Esophagus squamous epithelium (tissue), 4 donors: ENCODE results near the gene ABHD12B.

Experiments used
- POLR2A ChIP-seq, 4 donors: fragments of 450-650 bp; IDR thresholded peaks; one replicate each; pipeline ENCODE4 v1.6.1; 2017; ENCODE audit warnings: antibody characterized with exemption in 4 of 4, mild to moderate bottlenecking in 4 of 4, moderate library complexity in 3 of 4
- TF ChIP-seq, protein P1 (sequence below), 6 experiments: fragments of 450-650 bp in 4 of 6; fragments of 200-600 bp in 2 of 6; sonication (generic) in 2 of 6; IDR thresholded peaks; one replicate each; pipeline ENCODE4 v1.5.1; 2016 to 2019; ENCODE audit warnings: antibody characterized with exemption in 6 of 6, mild to moderate bottlenecking in 4 of 6, moderate library complexity in 4 of 6

DNA sequence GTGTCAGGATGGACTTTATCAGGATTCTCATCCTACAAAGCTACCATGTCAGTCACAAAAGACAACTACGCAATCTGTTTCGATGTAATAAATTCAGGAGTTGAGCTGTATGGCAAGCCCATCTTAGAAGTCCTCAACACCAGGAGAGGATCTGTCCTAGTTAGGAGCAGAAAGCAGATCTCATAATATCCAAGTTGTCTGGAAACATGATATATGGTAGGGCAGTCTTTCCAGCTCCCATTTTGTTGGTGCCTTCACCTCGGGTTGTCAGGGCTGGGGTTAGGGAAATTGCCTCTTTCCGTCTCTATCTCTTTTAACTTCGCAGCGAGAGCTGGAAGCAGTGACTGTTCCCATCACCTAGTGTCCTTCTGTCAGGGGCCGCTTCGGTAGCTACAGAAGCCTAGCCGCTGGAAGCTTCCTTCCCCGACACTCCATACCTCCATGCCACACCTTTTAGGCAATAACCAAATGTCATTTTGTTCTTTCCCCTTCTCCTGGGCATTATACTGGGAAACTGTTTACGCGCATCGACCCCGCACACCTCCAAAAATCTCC, 42.3 kb upstream of the ABHD12B start:
- TF ChIP-seq, protein P1, sequence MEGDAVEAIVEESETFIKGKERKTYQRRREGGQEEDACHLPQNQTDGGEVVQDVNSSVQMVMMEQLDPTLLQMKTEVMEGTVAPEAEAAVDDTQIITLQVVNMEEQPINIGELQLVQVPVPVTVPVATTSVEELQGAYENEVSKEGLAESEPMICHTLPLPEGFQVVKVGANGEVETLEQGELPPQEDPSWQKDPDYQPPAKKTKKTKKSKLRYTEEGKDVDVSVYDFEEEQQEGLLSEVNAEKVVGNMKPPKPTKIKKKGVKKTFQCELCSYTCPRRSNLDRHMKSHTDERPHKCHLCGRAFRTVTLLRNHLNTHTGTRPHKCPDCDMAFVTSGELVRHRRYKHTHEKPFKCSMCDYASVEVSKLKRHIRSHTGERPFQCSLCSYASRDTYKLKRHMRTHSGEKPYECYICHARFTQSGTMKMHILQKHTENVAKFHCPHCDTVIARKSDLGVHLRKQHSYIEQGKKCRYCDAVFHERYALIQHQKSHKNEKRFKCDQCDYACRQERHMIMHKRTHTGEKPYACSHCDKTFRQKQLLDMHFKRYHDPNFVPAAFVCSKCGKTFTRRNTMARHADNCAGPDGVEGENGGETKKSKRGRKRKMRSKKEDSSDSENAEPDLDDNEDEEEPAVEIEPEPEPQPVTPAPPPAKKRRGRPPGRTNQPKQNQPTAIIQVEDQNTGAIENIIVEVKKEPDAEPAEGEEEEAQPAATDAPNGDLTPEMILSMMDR (IDR thresholded peaks at IDR 0.05): no peak
- TF ChIP-seq POLR2A (IDR thresholded peaks at IDR 0.05): no peak
